Esophagus muscularis mucosa (tissue), 4 donors: Measurements from ENCODE around the gene TBKBP1. TPM values are rescaled to one million over a fixed set of nuclear protein-coding genes. Genes with fewer than 3 reads are reported as not detected.

Source experiments
- DNase-seq: peaks from one replicate; pipeline ENCODE4 v3.0.0-alpha.2; 2017; ENCODE audit errors: extremely low spot score
- H3K27ac ChIP-seq, 4 donors: fragments of 200-600 bp; sonication (generic); replicated peaks in 1 of 4; 1 replicate in 3 of 4; 2 replicates in 1 of 4; pipeline ENCODE4 v1.5.1; 2016 to 2019; ENCODE audit warnings: mild to moderate bottlenecking in 1 of 4
- H3K27me3 ChIP-seq, 4 donors: fragments of 200-600 bp; sonication (generic); one replicate each; pipeline versions ENCODE4 v1.5.1 to v1.6.0; 2016 to 2019
- H3K36me3 ChIP-seq, 4 donors: fragments of 200-600 bp; sonication (generic); one replicate each; pipeline ENCODE4 v1.5.1; 2016 to 2019
- H3K4me1 ChIP-seq, 4 donors: fragments of 200-600 bp; sonication (generic); one replicate each; pipeline ENCODE4 v1.5.1; 2016 to 2019
- H3K4me3 ChIP-seq, 4 donors: fragments of 200-600 bp; sonication (generic); 1 replicate in 2 of 4; 2 replicates in 2 of 4; pipeline ENCODE4 v1.5.1; 2016 to 2019; ENCODE audit warnings: mild to moderate bottlenecking in 4 of 4, moderate library complexity in 1 of 4
- H3K9me3 ChIP-seq, 4 donors: fragments of 200-600 bp; sonication (generic); 1 replicate in 3 of 4; 2 replicates in 1 of 4; pipeline ENCODE4 v1.5.1; 2016 to 2019
- CTCF ChIP-seq, 3 experiments: fragments of 200-600 bp in 2 of 3; fragments of 450-650 bp in 1 of 3; sonication (generic) in 2 of 3; IDR thresholded peaks; one replicate each; pipeline ENCODE4 v1.5.1; 2017 to 2019; ENCODE audit warnings: antibody characterized with exemption in 3 of 3, mild to moderate bottlenecking in 2 of 3, moderate library complexity in 1 of 3
- EP300 ChIP-seq: sonication (generic); formaldehyde crosslinking; IDR thresholded peaks from one replicate; pipeline ENCODE4 v1.6.1; 2017; ENCODE audit warnings: antibody characterized with exemption
- POLR2A ChIP-seq: fragments of 450-650 bp; IDR thresholded peaks from one replicate; pipeline ENCODE4 v1.6.1; 2017; ENCODE audit warnings: antibody characterized with exemption, moderate library complexity, mild to moderate bottlenecking, low read depth
- POLR2AphosphoS5 ChIP-seq, 2 donors: sonication (generic); formaldehyde crosslinking; IDR thresholded peaks; one replicate each; pipeline ENCODE4 v1.6.1; 2017; ENCODE audit warnings: antibody characterized with exemption in 2 of 2
- WGBS: methylation state at CpG from one replicate; pipeline ENCODE4 v1.1.5; 2018; 5-methylcytosine and 5-hydroxymethylcytosine counted together
- intact Hi-C: fragments of 100-400 bp; cut with DNase I; formaldehyde crosslinking; loops from one replicate; pipeline ENCODE4 v1.15.1; 2023
- total RNA-seq, 4 donors: library from RNA; depleted of rRNA; stranded (reverse); fragments of >200 nt; gene quantifications; one replicate each; pipeline versions ENCODE4 v1.1.0 to v1.2.1, GENCODE V29; 2016

Gene TBKBP1
- total RNA-seq, 4 donors from 2014 or later, result 11.9 to 26.9 (median 21.2) TPM

- intact Hi-C loops, result loop anchor here (10.0 kb wide), 2 partner anchors 77 to 187 kb away; partner anchors contain the start of gene SP2
- H3K4me3 ChIP-seq, result peak overlapping the region in 3 of 4 donors; percentile 48 to 63 (median 49)
- H3K4me1 ChIP-seq, result peaks cover 29 to 57% (median 44%) of the 10 kb centered on the region in 4 donors
- no peaks in the 10 kb centered on the region for H3K9me3 ChIP-seq
- H3K27me3 ChIP-seq, result no peaks in the 10 kb centered on the region
- H3K36me3 ChIP-seq, result peaks cover 3 to 45% (median 31%) of the 10 kb centered on the region in 4 donors
- DNase-seq, result no peak
- peak overlapping the region; percentile 47 to 77 (median 62) for H3K27ac ChIP-seq
- WGBS, result 84% methylated on average over 3 of the region's 3 CpGs
- TF ChIP-seq POLR2AphosphoS5 (IDR thresholded peaks at IDR 0.05) (no peak), CTCF (IDR thresholded peaks at IDR 0.05) (no peak), EP300 (no peak), POLR2A (no peak)
Observed at GRCh38 chr17:47707884-47708283, 13.9 kb downstream of the TBKBP1 start.

- Histone ChIP-seq H3K27ac (peak overlapping the region; percentile 47 to 77 (median 62)), H3K4me1 (peaks cover 29 to 55% (median 39%) of the 10 kb centered on the region in 4 donors), H3K27me3 (peaks cover 0 to 5% (median 2%) of the 10 kb centered on the region in 4 donors), H3K4me3 (peak overlapping the region; percentile 48 to 63 (median 51)), H3K36me3 (peaks cover 3 to 42% (median 31%) of the 10 kb centered on the region in 4 donors), H3K9me3 (no peaks in the 10 kb centered on the region)
- intact Hi-C loops, result loop anchor here (10.0 kb wide), 2 partner anchors 76 to 186 kb away; partner anchors contain the start of gene SP2
- no peak for TF ChIP-seq POLR2A
- no peak for TF ChIP-seq EP300
- no peak for TF ChIP-seq CTCF (IDR thresholded peaks at IDR 0.05)
- no peak for TF ChIP-seq POLR2AphosphoS5 (IDR thresholded peaks at IDR 0.05)
- no peak for DNase-seq
- 55% methylated on average over 28 of the region's 31 CpGs for WGBS
Observed at GRCh38 chr17:47708312-47708863, 14.4 kb downstream of the TBKBP1 start.

- intact Hi-C loops, result loop anchor here (10.0 kb wide), 2 partner anchors 76 to 186 kb away; partner anchors contain the start of gene SP2
- H3K9me3 ChIP-seq, result no peaks in the 10 kb centered on the region
- H3K36me3 ChIP-seq, result peaks cover 3 to 42% (median 31%) of the 10 kb centered on the region in 4 donors
- no peak for DNase-seq
- H3K4me3 ChIP-seq, result peak overlapping the region; percentile 48 to 63 (median 51)
- TF ChIP-seq POLR2AphosphoS5 (IDR thresholded peaks at IDR 0.05) (peak; percentile 19 to 24), EP300 (no peak)
- peaks cover 29 to 53% (median 37%) of the 10 kb centered on the region in 4 donors for H3K4me1 ChIP-seq
- 74% methylated on average over 17 of the region's 89 CpGs for WGBS
- peak overlapping the region; percentile 47 to 77 (median 62) for H3K27ac ChIP-seq
- peaks cover 0 to 11% (median 3%) of the 10 kb centered on the region in 4 donors for H3K27me3 ChIP-seq
Observed at GRCh38 chr17:47708864-47709541, 15.0 kb downstream of the TBKBP1 start.

- WGBS, result 87% methylated on average over 3 of the region's 3 CpGs
- Histone ChIP-seq H3K4me1 (peaks cover 29 to 47% (median 37%) of the 10 kb centered on the region in 4 donors), H3K36me3 (peaks cover 3 to 39% (median 30%) of the 10 kb centered on the region in 4 donors), H3K9me3 (no peaks in the 10 kb centered on the region), H3K27me3 (peaks cover 0 to 17% (median 3%) of the 10 kb centered on the region in 4 donors), H3K27ac (peak overlapping the region in 3 of 4 donors; percentile 61 to 77 (median 64)), H3K4me3 (peak overlapping the region in 3 of 4 donors; percentile 48 to 63 (median 49))
- intact Hi-C loops, result loop anchor here (10.0 kb wide), 2 partner anchors 75 to 185 kb away; partner anchors contain the start of gene SP2
- TF ChIP-seq EP300 (no peak), CTCF (IDR thresholded peaks at IDR 0.05) (no peak), POLR2A (no peak), POLR2AphosphoS5 (IDR thresholded peaks at IDR 0.05) (no peak)
- no peak for DNase-seq
Observed at GRCh38 chr17:47709594-47709993, 15.6 kb downstream of the TBKBP1 start.
